Activated gamma-delta T cell treated with Interleukin-2 at 50 U/mL for 16 hours (primary cell): ENCODE data around the gene STARD5.

ENCODE experiments used
- DNase-seq: peaks from one replicate; pipeline ENCODE4 v3.0.0-alpha.2; 2020

The STARD5 gene

DNA sequence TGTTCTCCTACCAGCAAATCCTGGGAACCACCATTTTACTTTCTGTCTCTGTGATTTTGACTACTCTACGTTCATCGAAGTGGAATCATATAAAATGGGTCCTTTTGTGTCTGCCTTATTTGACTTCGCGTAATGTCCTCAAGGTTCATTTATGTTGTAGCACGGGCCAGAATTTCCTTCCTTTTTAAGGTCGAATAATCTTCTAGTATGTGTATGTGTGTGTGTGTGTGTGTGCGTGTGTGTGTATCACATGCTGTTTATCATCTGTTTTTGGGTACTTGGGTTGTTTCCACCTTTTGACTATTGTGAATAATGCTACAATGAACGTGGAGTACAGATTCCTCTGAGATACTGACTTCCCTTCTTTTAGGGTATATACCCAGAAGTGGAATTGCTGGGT, 35.3 kb downstream of the STARD5 start:
- DNase-seq, result no peak

DNA sequence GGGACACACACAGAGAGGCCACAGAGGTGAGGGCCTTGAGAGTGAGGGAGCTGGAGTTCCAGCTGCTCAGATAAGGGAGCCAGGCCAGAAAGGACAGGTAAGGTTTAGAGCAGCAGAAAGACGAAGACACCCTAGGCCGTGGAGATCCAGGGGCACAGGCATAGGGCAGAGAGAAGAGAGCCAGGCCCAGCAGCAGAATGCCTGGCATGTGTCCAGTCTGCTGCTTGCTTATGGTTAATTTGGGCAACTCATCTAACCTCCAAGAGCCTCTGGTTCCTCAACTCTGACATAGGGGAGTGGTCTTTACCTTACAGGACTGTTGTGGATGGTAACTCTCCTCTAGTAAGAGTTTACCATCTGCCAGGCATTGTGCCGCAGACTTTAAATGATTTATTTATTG, 35.9 kb downstream of the STARD5 start:
- no peak for DNase-seq

DNA sequence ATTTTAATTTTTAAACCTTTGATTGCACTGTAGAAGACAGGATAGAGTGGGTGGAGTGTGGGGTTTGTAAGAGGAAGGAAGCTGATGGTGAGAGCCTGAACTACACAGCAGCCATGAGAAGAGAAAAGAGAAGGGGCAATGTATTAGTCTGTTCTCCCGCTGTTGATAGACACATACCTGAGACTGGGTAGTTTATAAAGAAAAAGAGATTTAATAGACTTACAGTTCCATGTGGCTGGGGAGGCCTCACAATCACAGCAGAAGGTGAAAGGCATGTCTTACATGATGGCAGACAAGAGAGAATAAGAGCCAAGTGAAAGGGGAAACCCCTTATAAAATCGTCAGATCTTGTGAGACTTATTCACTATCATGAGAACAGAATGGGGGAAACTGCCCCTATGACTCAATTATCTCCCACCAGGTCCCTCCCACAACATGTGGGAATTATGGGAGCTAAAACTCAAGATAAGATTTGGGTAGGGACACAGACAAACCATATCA, 37.3 kb downstream of the STARD5 start:
- no peak for DNase-seq

DNA sequence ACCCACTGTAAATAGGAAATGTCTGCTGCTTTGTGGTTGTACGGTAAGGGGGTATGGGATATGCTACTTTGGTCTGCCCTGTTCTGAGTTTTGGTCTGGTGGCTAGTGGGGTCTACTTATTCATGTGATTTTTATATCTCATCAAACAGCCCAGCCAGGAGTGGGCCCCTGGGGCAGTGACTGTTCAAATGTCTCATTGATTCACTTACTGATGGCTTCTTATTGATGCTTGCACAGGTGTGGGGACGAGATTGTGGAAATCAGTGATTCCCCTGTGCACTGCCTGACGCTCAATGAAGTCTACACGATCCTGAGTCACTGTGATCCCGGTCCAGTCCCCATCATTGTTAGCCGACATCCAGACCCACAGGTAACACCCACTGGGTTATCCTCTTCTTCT, 38.5 kb downstream of the STARD5 start:
- no peak for DNase-seq

DNA sequence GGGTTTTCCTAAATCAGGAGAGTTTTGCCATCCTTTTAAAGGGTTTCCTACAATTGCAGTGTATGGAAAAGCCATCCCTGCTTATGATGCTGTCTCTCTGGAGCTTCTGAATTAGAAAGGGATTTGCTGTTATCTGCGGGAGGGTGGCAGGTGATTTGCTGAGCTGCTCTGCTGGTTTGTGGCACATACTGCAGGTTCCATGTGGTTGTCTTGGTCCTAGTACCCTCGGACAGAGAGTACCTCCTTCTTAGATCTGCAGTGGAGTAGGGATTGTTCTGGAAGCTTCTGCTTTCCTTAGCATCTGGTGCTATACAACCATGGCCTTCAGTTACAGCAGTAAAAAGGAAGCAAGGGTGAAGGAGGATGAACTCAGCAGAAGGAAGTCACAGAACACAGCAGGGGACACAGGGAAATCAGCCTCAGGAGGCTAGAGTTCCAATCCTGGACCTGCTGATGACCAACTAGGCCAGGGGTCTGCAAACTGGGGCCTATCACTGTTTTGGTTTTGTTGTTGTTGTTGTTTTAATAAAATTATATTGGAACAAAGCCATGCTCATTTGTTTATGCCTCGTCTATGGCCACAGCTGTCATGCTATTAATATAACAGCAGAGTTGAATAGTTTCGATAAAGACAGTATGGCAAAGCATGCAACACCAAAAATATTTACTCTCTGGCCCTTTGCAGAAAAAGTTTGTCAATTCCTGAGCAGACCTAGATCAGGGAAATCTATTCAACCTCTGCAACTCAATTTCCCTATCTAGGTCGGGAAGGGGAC, 39.5 kb downstream of the STARD5 start:
- DNase-seq, result no peak

DNA sequence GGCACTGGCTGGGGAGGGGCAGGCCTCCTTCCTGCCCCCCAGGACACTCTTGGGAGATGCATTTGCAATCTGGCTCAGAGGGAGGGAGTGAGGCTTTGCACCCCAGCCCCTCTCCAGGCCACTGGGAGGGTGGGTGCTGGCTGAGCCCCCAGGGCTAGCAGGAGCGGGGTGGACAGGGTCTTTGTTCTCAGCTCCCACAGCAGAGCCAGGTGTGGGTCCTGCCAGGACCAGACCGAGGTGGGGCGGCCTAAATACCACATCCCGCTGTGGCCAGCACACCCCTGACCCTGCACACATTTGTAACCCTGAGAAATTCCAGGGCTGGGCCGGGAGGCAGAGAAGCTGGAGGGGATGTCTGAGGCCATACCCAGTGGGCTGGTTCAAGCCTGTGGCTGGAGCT, 41.0 kb downstream of the STARD5 start:
- no peak for DNase-seq

DNA sequence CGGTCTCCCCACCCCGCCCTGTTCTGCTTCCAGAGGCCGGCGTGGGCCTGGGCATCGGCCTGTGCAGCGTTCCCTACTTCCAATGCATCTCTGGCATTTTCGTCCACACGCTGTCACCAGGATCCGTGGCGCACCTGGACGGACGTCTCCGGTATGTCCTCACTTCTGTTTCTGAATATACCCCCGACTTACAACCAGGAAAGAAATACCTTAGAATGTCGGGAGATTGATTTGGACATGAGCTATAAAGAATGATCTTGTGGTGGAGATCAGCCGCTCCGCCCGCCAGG, 41.4 kb downstream of the STARD5 start:
- DNase-seq, result no peak

DNA sequence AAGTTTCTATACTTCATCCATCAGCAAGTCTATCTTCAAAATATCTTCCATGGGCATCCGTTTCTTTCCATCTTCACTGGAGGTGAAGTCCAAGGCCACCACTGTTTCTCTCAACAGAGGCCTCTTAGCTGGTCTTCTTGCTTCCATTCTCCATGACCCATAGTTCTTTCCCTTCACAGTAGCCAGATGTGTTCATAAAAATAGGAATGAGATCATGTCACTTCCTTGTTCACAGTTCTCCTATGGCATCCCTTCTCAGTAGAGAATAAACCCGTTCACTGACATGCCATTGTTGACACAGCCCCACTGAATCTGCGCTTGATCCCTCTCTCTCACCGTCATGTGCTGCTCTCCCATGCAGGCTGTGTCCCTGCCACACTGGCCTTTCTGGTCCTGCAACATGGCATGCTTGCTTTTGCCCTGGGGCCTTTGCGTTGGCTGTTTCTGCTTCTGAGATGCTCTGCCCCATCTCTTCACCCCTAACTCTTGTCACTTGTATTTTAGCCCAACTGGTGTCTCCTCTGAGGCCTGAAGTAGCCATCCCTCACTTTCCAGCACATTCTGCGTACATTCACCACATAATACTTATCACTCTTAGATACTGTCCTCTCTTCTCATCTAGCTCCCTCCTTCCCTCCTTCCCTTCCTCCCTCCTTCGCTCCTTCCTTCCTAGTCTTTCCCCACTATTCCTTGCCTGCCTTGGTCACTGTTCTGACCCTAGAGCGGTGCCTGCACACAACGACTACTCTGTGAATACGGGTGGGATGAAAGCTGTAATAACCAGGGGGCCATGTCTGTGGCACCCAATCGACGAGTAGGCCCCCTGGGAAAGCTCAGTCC, 42.0 kb downstream of the STARD5 start:
- DNase-seq, result no peak

DNA sequence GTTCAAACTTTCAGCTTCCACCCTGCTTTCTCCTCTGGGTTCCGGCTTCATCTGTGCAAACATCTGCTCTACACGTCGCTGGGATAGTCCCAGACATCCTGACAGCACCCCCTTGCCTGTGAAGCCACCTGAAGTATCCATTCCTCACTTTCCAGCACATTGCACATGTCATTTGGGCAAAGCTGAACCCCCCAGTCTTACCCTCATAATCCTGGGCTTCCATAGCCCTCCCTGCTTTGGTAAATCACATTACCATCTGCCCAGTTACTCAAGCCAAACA, 42.5 kb downstream of the STARD5 start:
- no peak for DNase-seq

DNA sequence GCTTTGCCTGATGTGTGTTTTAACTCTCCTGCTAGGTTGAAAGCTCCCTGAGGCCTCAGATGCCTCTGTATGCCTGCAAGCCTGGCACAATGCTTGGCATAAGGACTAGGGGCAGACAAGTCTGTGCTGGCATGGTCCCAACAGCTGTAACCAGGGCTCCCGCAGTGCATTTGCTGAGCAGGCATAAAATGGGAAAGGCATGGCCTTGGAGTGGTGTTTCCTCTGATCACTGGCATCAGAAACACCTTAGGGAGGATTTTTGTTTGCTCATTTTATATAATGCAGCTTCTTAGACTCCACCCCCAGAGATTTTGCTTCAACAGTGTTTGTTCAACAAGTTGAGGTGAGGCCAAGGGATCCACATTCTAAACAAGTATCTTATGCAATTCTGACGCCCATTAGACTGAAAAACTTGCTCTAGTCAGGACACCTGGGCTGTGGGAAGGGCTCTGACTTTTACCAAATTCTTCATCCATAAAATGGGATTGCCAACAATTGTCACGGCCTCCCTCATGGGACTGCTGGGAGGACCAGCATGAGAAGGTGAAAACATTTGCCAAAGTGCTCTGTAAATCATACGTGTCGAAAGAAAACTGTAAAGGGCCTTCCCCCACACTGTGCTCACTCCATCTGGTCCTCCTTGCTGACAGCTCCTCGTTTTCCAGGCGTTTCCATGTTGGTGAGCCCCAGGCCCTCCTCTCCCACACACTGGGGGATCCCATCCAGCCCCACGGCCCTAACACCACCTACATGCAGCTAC, 43.1 kb downstream of the STARD5 start:
- no peak for DNase-seq

DNA sequence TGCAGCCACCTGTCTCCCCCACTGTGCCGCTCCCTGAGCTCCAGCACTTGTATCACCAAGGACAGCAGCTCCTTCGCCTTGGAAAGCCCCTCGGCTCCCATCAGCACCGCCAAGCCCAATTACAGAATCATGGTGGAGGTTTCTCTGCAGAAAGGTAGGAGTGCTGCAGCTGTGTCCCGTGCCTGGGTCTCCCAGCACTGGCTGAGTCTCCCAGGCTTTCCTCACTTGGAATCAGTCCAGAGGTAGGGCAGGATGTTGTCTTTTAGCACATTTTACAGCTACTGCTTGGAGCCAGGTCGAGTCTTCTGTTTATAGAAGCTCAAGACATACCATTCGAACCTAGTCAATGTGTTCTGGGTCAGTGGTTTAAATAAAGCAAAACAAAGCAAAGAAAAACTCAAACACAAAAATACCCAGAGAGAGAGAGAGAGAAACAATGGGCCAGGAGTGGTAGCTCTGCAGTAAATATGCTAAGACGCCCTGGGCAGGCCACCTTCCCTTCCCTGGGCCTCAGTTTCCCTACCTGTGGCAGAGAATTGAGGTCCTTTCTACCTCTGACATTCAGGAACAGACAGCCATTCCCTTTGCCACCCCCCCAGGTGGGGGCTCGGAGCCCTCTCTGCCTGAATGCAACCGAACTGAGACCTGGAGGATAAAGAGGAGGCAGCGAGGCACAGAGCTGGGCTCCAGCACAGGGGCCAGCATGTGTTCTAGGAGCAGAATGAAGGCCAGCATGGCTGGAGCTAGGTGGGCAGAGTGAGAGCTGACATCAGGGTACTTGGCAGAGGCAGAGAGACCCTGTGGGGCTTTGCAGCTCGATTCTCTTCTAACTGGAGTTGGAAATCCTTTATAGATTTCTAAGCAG, 44.1 kb downstream of the STARD5 start:
- DNase-seq, result no peak

DNA sequence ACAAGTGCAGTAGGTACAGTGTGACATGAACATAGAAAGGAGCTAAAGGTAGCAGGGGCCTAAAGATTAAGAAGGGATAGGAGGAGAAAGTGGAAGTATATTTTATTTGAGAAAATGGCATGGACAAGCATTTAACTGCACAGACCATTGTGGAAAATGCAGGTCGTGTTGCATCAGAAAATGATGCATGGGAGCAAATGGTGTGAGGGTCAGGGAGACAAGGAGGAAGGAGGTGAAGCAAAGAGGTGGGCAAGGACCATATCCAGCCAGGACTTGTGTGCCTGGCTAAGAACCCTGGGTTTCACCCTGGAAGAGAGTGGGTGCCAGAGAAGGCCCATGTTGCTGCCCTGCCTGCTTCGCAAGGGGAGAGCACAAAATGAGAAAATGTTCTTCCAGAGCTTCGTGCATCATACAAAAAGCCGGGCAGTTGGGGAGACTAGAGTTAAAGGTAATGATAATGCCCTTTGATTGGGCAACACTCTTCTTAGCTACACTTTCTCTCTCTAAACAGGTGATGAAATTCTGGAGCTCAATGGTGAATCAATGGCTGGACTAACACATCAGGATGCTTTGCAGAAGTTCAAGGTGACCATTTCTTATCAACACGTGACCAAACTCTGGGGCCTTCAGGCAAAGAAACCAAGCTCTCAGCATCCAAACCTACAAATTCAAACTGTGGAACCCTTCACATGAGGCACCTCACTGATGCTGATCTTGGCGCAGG, 45.5 kb downstream of the STARD5 start:
- DNase-seq, result no peak

DNA sequence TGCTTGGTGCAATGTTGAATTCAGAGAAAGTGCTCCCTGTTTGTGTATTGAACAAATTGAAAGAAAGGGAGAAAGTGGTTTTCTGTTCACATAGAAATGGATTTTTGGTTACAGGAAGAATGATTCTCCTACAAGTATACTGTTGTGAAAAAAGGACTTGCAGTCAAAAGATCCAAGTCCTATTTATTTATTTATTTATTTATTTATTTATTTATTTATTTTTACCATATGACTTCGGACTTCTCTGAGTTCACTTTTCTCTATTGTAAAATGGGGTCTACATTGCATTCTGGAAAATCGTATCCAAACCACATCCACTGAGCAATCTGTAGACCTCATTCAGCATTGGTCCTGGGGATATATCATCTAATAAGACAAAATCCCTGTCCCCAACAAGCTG, 46.1 kb downstream of the STARD5 start:
- DNase-seq, result no peak

DNA sequence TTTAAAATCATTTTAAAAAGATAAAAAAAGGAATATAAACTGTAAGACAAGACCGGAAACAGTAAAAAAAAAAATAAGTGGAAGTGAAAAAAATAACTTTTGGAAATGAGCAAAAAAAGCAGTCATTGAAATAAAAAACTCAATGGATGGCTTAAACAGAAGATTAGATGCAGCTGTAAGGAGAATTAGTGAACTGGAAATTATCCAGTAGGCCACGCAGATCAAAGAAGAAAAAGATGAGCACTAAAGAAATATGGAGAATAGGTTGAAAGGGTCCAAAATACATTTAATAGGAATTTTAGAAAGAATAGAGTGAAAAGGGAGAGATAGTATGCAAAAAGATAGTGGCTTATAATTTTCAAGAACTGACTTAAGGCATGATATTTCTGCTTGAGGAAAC, 47.0 kb downstream of the STARD5 start:
- no peak for DNase-seq

DNA sequence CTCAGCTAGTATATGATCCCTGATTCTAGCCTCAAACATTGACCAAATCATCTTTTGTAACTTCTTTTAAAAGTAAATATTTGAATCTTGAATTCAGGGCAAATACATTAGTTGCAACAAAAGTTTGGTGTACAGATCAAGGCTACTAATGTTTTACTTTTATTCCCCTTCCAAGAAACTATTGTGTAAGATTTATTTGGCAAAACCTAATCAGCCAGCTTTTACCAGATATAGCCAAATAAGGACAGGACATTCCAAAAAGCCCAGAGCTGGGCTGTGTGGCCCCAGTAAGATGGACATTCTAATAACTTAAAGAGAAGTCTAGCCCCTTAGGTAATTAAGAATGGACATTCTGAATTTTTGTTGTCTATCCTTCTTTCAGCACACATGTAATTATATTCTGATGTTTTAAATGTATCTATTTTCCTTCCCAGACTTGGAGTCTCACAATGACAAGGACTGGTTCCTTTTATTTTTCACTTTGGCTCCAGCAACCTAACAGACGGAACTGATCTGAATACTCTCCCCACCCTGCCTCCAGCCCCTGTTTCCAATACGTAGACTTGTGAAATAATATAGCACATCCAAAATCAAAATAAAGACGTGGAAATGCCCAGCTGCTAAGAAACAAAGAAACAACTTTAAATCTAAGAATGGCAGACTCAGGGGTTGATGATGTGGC, 48.1 kb downstream of the STARD5 start:
- no peak for DNase-seq

DNA sequence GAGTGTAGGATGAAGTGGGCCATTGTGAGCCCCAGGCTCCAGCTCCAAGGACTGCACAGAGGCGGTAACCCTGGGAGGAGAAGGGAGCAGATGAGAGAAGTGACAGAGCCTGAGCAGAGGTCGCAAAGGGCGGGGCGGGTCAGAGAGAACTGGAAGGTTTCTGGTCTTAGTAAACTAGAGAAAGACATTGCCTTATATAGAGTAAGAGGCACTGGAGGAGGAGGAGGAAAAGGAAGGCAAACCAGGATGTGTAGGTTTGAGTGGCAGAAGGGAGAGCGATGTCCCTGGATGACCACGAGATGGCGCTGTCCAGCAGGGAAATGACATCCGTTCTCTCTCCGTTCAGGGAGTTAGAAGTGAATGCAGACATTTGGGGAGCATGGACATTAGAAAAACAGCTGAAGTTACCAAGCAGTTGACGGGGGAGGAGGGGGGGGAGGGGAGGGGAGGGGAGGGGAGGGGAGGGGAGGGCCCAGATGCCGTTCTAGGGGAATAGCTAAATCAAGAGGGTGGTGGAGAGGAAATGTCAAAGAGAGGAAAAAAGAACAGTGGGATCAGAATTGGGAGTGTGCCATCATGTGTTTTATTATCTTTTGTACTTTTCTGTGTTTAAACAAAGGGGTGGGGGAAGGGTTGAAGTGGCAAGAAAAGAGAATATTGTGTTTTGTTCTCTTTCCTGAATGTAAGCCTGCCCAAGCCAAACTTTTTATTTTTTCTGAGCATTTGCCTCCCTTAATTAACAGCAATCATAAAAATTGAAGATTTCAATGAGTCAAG, 48.8 kb downstream of the STARD5 start:
- peak; percentile 83 for DNase-seq

DNA sequence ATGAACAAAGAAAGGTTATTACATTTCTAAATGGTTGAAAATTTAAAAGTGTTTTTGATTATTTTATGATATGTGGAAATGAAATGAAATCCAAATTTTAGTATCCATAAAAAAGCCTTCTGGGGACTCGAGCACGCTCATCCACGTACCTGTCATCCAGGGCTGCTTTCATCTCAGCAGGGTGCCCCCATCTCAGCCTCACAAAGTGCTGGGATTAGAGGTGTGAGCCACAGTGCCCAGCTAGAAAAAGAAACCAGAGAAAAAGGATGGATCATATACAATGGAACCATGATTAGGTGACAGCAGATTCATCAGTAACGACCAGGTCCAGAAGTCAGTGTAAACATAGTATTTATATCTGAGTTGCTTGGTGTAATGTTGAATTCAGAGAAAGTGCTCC, 49.7 kb downstream of the STARD5 start:
- no peak for DNase-seq

DNA sequence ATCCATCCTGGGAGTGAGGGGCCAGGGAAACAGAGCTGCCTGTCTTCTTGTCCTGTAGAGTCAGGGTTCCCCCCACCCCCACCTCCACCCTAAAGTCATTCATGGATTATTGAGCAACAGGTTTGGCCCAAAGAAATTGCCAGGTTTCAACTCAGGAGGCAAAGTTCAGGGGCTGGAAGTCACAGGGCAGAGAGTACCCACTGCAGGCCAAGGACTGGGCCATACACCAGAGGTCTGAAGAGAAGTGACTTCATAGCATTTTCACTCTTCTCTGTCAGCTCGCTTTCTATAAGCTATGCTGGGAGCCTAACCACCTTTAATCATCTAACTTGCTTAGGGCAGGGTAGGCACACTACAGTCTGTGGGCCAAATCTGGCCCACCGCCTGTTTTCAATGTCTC, 50.1 kb downstream of the STARD5 start:
- DNase-seq, result no peak

DNA sequence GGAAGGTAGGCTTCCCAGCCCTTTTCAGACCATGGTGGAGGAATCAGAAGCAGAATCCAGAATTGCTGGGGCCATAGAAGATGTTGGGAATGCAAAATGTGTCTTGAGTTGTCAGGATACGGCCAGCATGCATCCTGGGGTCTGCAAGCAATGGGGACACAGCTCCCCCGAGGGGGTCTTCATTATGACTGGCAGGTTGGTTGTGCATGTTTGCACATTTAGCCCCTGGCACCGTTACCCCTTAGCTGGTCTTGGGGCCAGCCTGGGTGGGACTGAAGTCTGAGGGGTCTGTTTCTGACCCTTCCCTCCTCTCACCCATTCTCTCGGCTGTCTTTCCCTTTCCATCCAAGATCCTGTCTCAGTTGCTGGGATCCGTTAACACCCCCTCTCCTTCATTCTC, 50.7 kb downstream of the STARD5 start:
- no peak for DNase-seq

DNA sequence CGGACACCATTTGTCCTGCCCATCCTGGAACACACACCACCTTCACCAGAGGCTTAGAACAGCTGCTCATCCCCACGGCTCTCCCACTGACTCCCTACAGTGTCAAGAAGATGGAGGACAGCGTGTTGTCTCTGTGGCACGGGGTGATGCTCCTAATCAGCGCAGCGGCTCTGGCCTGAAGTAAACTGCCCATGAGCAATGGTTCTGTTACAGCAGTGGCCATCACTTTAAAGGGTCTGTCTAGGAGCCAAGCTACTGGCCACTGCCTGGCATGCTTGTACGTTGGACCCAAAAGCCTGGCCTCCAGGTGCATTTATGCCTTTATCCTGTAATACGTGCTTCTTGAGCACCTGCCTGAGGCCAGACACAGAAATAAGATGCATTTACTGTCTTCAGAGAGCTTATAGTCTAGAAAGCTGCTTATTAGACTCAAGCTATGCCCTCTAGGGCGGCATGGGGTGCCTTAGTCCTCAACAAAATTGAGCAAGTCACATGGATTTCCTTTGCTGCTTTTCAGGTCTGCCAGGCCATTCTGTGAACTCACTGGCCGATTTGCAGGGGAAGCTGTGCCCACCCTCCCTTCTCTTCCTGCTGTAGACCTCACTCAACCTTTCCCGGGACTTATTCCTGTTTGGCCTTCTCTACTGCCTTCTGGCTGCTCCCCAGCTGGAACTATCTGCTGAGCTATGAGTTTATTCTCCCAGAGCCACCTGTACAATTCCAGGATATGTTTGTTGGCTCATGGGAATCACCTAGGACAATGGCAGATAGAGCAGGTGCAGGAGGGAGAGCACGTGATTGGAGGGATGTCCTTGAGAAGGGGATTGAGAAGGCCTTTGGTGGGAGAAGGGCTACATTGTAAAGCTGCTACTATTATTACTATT, 51.9 kb downstream of the STARD5 start:
- no peak for DNase-seq
